HL-60 (cell line): ENCODE results near the gene CDH22.

Experiments used
- DNase-seq, 2 experiments: peaks; one replicate each; pipeline ENCODE4 v3.0.0-alpha.2; 2010 to 2020; ENCODE audit warnings: low read depth in 1 of 2, low spot score in 1 of 2
- H3K27ac ChIP-seq: fragments of 250-450 bp; sonication (Bioruptor Pico); replicated peaks from 2 replicates; pipeline ENCODE4 v1.5.1; 2020; ENCODE audit warnings: mild to moderate bottlenecking, moderate library complexity
- H3K27me3 ChIP-seq: fragments of 250-450 bp; sonication (Bioruptor Pico); 2 replicates; pipeline ENCODE4 v1.5.1; 2021; ENCODE audit warnings: mild to moderate bottlenecking, moderate library complexity; ENCODE audit not compliant: insufficient read depth, poor library complexity, severe bottlenecking
- H3K4me3 ChIP-seq: replicated peaks from 2 replicates; pipeline ENCODE4 v1.5.1; 2011; ENCODE audit warnings: mild to moderate bottlenecking, control low read depth, low read length; ENCODE audit not compliant: insufficient read depth
- CTCF ChIP-seq: IDR thresholded peaks from one replicate; pipeline ENCODE4 v1.5.1; 2011; ENCODE audit warnings: low read length, control low read depth, inconsistent platforms; ENCODE audit not compliant: insufficient read depth
- GABPA ChIP-seq: IDR thresholded peaks from 2 replicates; pipeline ENCODE4 v1.6.1; 2012; ENCODE audit warnings: low read depth
- POLR2AphosphoS5 ChIP-seq: IDR thresholded peaks from 2 replicates; pipeline ENCODE4 v1.6.1; 2012; ENCODE audit warnings: low read depth
- REST ChIP-seq: IDR thresholded peaks from 2 replicates; pipeline ENCODE4 v1.6.1; 2012; ENCODE audit warnings: low read depth; ENCODE audit not compliant: insufficient replicate concordance
- SPI1 ChIP-seq: IDR thresholded peaks from 2 replicates; pipeline ENCODE4 v1.6.1; 2012; ENCODE audit warnings: low read depth, mild to moderate bottlenecking, borderline replicate concordance

CDH22 gene

GRCh38 chr20:46268662-46269061, 39.6 kb downstream of the CDH22 start:
- Histone ChIP-seq H3K4me3 (no peak overlapping the region), H3K27ac (no peak overlapping the region), H3K27me3 (no peaks in the 10 kb centered on the region)
- no peak for DNase-seq
- TF ChIP-seq POLR2AphosphoS5 (no peak), REST (no peak)

- DNase-seq, result no peak
- TF ChIP-seq REST (no peak), POLR2AphosphoS5 (no peak), SPI1 (no peak)
- H3K27ac ChIP-seq, result no peak overlapping the region
- no peaks in the 10 kb centered on the region for H3K27me3 ChIP-seq
- H3K4me3 ChIP-seq, result no peak overlapping the region
Measured at GRCh38 chr20:46268131-46268614, 40.1 kb downstream of the CDH22 start.

- Histone ChIP-seq H3K27ac (no peak overlapping the region), H3K27me3 (no peaks in the 10 kb centered on the region), H3K4me3 (no peak overlapping the region)
- no peak for DNase-seq
- no peak for TF ChIP-seq REST
- TF ChIP-seq CTCF, result no peak
- TF ChIP-seq POLR2AphosphoS5, result no peak
- TF ChIP-seq SPI1, result no peak
- TF ChIP-seq GABPA, result no peak
Measured at GRCh38 chr20:46267108-46268105, 40.9 kb downstream of the CDH22 start.

GRCh38 chr20:46265539-46265938, 42.8 kb downstream of the CDH22 start:
- DNase-seq, result no peak
- no peak for TF ChIP-seq GABPA
- H3K27ac ChIP-seq, result no peak overlapping the region
- H3K27me3 ChIP-seq, result no peaks in the 10 kb centered on the region
- H3K4me3 ChIP-seq, result no peak overlapping the region
